AG09309 (cell line): ENCODE measurements around the gene CFAP141.

ENCODE experiments used
- DNase-seq: peaks from one replicate; pipeline ENCODE4 v3.0.0-alpha.2; 2010; ENCODE audit warnings: low read depth
- H3K4me3 ChIP-seq: 2 replicates; pipeline ENCODE4 v1.5.1; 2011; ENCODE audit warnings: mild to moderate bottlenecking, low read depth, low read length, moderate library complexity; ENCODE audit not compliant: control insufficient read depth
- TF ChIP-seq, protein P1 (sequence below): IDR thresholded peaks from 2 replicates; pipeline ENCODE4 v1.5.1; 2011; ENCODE audit warnings: mild to moderate bottlenecking, low read depth, low read length, inconsistent platforms; ENCODE audit not compliant: insufficient read depth, control insufficient read depth; ENCODE audit errors: missing control alignments

Gene CFAP141

DNA sequence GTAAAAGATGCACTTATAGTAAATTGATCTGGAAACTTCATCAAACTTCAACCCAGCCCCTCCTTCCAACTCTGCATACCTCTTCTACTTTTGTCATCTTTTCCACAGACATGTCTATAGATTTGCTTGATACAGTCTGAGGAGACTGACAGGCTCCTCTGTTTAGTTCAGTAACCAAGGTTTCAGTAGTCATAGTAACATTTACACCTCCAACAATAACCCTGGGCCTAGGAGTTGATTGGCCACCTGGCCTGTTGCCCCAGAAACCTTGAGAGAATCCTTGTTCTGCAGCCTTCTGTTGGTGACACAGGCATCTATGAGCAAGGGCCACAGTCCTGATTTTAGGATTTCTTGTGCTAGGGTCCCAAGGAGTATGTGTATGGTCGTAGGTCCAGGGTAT lies at the start of gene CFAP141:
CFAP141 (minus strand) TSS at position 138 of the 400 bp plus-strand sequence; CDS start at position 112, 26 bp downstream.
- DNase-seq: no peak
- no peak within 1 kb of the TSS for H3K4me3 ChIP-seq
- TF ChIP-seq, protein P1, sequence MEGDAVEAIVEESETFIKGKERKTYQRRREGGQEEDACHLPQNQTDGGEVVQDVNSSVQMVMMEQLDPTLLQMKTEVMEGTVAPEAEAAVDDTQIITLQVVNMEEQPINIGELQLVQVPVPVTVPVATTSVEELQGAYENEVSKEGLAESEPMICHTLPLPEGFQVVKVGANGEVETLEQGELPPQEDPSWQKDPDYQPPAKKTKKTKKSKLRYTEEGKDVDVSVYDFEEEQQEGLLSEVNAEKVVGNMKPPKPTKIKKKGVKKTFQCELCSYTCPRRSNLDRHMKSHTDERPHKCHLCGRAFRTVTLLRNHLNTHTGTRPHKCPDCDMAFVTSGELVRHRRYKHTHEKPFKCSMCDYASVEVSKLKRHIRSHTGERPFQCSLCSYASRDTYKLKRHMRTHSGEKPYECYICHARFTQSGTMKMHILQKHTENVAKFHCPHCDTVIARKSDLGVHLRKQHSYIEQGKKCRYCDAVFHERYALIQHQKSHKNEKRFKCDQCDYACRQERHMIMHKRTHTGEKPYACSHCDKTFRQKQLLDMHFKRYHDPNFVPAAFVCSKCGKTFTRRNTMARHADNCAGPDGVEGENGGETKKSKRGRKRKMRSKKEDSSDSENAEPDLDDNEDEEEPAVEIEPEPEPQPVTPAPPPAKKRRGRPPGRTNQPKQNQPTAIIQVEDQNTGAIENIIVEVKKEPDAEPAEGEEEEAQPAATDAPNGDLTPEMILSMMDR: no peak

DNA sequence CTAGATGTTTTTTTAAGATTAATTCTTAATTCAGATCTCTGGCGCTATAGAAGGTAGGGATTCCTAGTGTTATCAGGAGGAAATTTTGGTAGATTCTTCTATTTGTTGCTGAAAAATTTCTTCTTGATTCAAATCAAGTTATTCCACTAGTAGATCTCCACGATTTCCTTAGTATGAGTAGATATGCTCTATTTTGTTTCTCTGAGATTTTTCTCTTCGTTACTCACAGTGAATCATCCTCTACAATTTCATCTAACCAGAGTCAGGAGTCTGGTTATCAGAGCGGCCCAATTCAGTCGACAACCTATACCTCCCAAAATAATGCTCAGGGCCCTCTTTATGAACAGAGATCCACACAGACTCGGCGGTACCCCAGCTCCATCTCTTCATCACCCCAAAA lies 47.5 kb upstream of the CFAP141 start:
- DNase-seq: no peak
- no peak overlapping the region for H3K4me3 ChIP-seq
- TF ChIP-seq, protein P1: no peak

DNA sequence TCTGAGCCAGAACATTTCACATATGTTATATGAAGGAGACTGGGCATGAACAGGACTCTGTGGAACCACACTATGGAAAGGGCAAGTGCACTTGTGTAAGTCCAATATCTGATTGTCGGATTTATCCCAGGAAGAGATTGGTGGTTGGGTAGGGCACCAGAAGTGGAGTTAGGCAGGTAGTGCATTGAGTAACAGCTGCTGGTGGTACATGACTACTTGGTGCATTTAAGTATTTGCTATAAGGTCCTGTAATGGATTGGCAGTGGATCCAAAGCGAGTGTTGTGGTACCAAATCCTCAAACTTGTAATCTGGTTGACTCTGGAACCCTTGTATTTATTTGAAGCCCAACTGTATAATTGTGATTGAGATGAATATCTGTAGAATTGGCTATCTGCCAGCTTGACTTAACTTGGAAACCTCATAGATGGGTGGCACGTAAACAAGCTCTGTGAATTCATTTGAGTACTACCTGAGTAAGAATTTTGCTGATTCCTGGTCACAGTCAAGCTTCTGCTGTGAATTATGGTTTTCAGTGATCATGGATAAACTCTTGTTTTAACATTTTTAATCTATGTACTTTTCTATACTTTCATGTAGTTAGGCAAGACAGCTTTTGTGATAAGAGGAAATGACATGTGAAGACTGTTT lies 35.7 kb upstream of the CFAP141 start:
- DNase-seq: no peak
- TF ChIP-seq, protein P1: no peak
- H3K4me3 ChIP-seq: no peak overlapping the region

DNA sequence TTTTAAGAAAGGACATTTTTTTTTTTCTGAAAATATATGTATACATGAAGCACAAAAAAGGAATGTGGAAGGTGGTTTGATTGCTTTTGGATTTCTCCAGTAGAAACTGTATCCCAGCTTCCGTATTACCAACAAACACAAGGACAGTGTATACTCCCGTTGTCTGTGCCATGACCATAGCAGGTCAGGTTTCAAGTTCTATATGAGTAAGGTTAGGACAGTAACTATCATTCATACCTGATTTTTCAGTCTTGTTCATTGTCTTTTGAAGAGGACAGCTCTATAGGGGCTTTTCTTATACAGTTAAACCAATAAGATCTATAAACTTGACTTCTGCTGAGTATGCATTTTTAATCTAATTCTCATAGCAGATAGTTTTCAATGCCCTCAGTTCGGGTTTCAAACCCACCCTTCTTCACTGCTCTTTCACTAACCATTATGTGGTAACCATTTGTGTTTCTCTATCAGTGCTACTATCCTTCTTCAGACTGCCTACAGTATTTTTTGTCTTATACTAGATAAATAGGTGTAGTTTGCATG lies 34.2 kb upstream of the CFAP141 start:
- no peak overlapping the region for H3K4me3 ChIP-seq
- DNase-seq: no peak
- TF ChIP-seq, protein P1: no peak

DNA sequence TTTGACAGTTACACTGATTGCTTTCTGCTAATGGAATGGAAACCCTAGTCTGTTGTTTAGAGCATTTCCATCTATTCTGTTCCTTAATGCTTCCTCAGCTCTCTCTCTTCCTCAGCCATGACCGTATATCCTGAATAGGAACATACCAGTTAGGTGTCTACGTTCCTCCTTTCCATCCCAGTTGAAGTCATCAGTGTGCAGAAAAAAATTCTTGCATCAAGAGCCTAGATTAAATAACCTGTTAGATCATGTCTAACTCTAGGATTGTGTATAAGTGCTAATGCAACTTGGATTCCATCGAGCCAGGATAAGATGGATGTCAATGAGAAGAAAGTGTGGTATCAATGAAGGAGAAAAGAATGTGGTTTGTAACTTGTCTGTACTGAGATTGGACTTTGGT lies 33.4 kb upstream of the CFAP141 start:
- DNase-seq: no peak
- TF ChIP-seq, protein P1: no peak

DNA sequence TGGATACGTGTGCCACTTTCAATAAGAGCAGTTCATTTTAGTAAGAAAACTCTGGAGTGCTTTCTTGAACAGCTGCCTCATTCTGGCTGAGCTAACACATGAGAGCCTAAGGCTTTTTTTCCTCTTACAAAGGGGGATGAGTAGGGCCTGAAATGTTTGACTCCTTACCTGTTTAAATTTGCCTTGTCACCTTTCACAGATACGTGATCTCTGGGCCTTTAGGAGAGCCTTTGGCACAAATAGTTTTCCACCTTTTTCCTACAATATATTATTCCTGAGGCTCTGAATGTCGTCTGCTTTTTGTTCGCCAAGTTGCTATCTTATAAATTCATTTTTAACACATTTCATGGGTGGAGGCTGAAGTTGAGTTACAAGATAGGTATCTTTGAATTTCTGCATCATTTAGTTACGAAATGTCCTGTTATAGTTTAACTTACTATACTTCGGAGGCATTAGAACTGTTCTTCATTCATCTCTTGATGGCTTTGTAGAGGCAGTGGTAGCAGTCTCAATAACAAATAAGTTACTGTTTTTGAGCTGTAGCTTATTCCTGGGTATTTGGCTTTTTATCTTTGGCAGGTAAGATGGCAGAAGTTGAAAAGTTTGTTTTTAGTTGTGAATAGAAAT lies 31.9 kb upstream of the CFAP141 start:
- TF ChIP-seq, protein P1: no peak
- H3K4me3 ChIP-seq: no peak overlapping the region
- DNase-seq: no peak

More for the DNA sequence above, 33.4 kb upstream of the CFAP141 start:
- H3K4me3 ChIP-seq: no peak overlapping the region
